GM12878 (cell line): ENCODE measurements around the gene CFHR4. TPM values are rescaled to one million over a fixed set of nuclear protein-coding genes. Genes with fewer than 3 reads are reported as not detected.

Experiments used
- ATAC-seq: fragments of 200-7000 bp; cut with Tn5 transposase; 3 replicates; pipeline ENCODE4 v1.9.1; 2020; ENCODE audit warnings: mild to moderate bottlenecking, moderate library complexity
- BruUV-seq: library from RNA; stranded (reverse); fragments of 400-500 nt; replicated peaks from 2 replicates; lab custom pipeline; 2021; lab: Mats Ljungman, UMichigan
- CTCF ChIA-PET: fragments of 300-600 bp; sonication (Branson Sonifier 250); formaldehyde crosslinking; extraction: SDS; loops from one replicate; lab custom pipeline; 2021; ENCODE audit warnings: inconsistent platforms; lab: Yijun Ruan, JAX
- POLR2A ChIA-PET: fragments of 350-600 bp; formaldehyde crosslinking; extraction: SDS; loops from one replicate; lab custom pipeline; 2021; ENCODE audit warnings: inconsistent platforms; lab: Charles Lee
- RAD21 ChIA-PET: fragments of 300-600 bp; sonication (Branson Sonifier 250); formaldehyde crosslinking; loops from one replicate; lab custom pipeline; 2023; ENCODE audit warnings: antibody characterized with exemption; ENCODE audit not compliant: unreplicated experiment; lab: Charles Lee
- SMC1A ChIA-PET: fragments of 300-600 bp; sonication (Branson Sonifier 250); formaldehyde crosslinking; loops from one replicate; lab custom pipeline; 2023; ENCODE audit not compliant: unreplicated experiment, uncharacterized antibody; lab: Charles Lee
- DNase-seq: peaks from one replicate; pipeline ENCODE4 v3.0.0-alpha.2; 2011; ENCODE audit warnings: low read depth, low spot score
- FAIRE-seq: peaks from 3 replicates; lab custom pipeline; 2011; peaks lifted over from hg19 to GRCh38; lab: Jason Lieb, UNC
- H2AFZ ChIP-seq: 2 replicates; pipeline ENCODE4 v1.6.0; 2011; ENCODE audit warnings: low read depth, low read length, control low read depth; ENCODE audit not compliant: control insufficient read depth
- H3K27ac ChIP-seq: 2 replicates; pipeline ENCODE4 v1.5.1; 2011; ENCODE audit warnings: control low read depth; ENCODE audit not compliant: control insufficient read depth, insufficient read depth
- H3K27me3 ChIP-seq, 2 experiments: replicated peaks in 1 of 2; 2 replicates each; pipeline versions ENCODE4 v1.6.0 to v1.6.1; 2011; ENCODE audit warnings: low read length in 1 of 2; ENCODE audit not compliant: control insufficient read depth in 2 of 2, insufficient read depth in 2 of 2
- H3K36me3 ChIP-seq, 2 experiments: 2 replicates each; pipeline ENCODE4 v1.5.1; 2011; ENCODE audit warnings: low read length in 1 of 2; ENCODE audit not compliant: control insufficient read depth in 2 of 2, insufficient read depth in 2 of 2
- H3K4me1 ChIP-seq: 2 replicates; pipeline ENCODE4 v1.6.1; 2011; ENCODE audit warnings: mild to moderate bottlenecking, low read length, moderate library complexity, mixed read lengths; ENCODE audit not compliant: control insufficient read depth, insufficient read depth
- H3K4me2 ChIP-seq: 2 replicates; pipeline ENCODE4 v1.6.0; 2011; ENCODE audit warnings: control low read depth; ENCODE audit not compliant: control insufficient read depth, insufficient read depth
- H3K4me3 ChIP-seq: fragments of 200-600 bp; sonication (generic); 2 replicates; pipeline ENCODE4 v1.5.1; 2016
- H3K79me2 ChIP-seq: 2 replicates; pipeline ENCODE4 v1.6.0; 2011; ENCODE audit warnings: low read length; ENCODE audit not compliant: control insufficient read depth, insufficient read depth
- H3K9ac ChIP-seq: 2 replicates; pipeline ENCODE4 v1.8.0; 2011; ENCODE audit warnings: low read length, control low read depth, mixed read lengths; ENCODE audit not compliant: control insufficient read depth, insufficient read depth
- H3K9me3 ChIP-seq: replicated peaks from 3 replicates; pipeline ENCODE4 v1.5.1; 2011; ENCODE audit warnings: mild to moderate bottlenecking, low read length; ENCODE audit not compliant: control insufficient read depth, insufficient read depth
- H4K20me1 ChIP-seq: 2 replicates; pipeline ENCODE4 v1.6.0; 2011; ENCODE audit not compliant: control insufficient read depth, insufficient read depth
- HCFC1 ChIP-seq: fragments of 150-350 bp; IDR thresholded peaks from 2 replicates; pipeline ENCODE4 v1.6.1; 2014; ENCODE audit warnings: low read length
- HDGF ChIP-seq: fragments of 450-650 bp; IDR thresholded peaks from 2 replicates; pipeline ENCODE4 v1.6.1; 2016; ENCODE audit warnings: antibody characterized with exemption
- NFYB ChIP-seq: IDR thresholded peaks from 2 replicates; pipeline ENCODE4 v1.6.1; 2011; ENCODE audit warnings: low read depth, mild to moderate bottlenecking, low read length, improper control_type of control experiment, moderate library complexity; ENCODE audit not compliant: insufficient read depth
- PML ChIP-seq: IDR thresholded peaks from 2 replicates; pipeline ENCODE4 v1.6.1; 2012; ENCODE audit warnings: low read length, inconsistent platforms
- RBBP5 ChIP-seq: fragments of 200-600 bp; sonication (generic); conservative IDR thresholded peaks from 2 replicates; pipeline ENCODE4 v1.6.1; 2016
- SMC3 ChIP-seq: IDR thresholded peaks from 2 replicates; pipeline ENCODE4 v1.6.1; 2011; ENCODE audit warnings: low read length, improper control_type of control experiment, borderline replicate concordance
- TBL1XR1 ChIP-seq: IDR thresholded peaks from 2 replicates; pipeline ENCODE4 v1.6.1; 2012; ENCODE audit warnings: low read depth, low read length, improper control_type of control experiment
- ZNF217 ChIP-seq: fragments of 450-650 bp; IDR thresholded peaks from 2 replicates; pipeline ENCODE4 v1.6.1; 2017; ENCODE audit warnings: antibody characterized with exemption, mild to moderate bottlenecking
- WGBS: methylation state at CpG from one replicate; pipeline ENCODE4 v1.1.6; 2016; ENCODE audit warnings: low lambda C conversion rate; ENCODE audit not compliant: insufficient replicate concordance, insufficient coverage; ENCODE audit errors: missing lambda C conversion rate; 5-methylcytosine and 5-hydroxymethylcytosine counted together
- in situ Hi-C: fragments of 300-500 bp; cut with MboI; formaldehyde crosslinking; loops from 9 replicates; pipeline ENCODE4 v1.14.3; 2018; ENCODE audit warnings: mixed read lengths
- intact Hi-C: fragments of 100-400 bp; cut with micrococcal nuclease; formaldehyde crosslinking; loops from one replicate; pipeline ENCODE4 v1.14.2; 2022; ENCODE audit not compliant: unreplicated experiment
- polyA plus RNA-seq, 11 experiments: library from polyadenylated mRNA; depleted of rRNA in 4 of 11; unstranded in 6 of 11; stranded (reverse) in 5 of 11; fragments of >200 nt; fragmentation: Nextera tagmentation in 4 of 11; fragmentation: Illumina TruSeq in 1 of 11; extraction: Ambion mirVana in 4 of 11; extraction: Trizol in 1 of 11; gene quantifications; 1 replicate in 1 of 11; 2 replicates in 10 of 11; pipeline versions ENCODE4 v1.2.1 to v1.2.3, GENCODE V29; 2011 to 2016; ENCODE audit warnings: inconsistent platforms in 2 of 11, missing spikeins in 2 of 11, low read depth in 1 of 11
- total RNA-seq, 4 experiments: library from RNA; depleted of rRNA in 3 of 4; stranded (reverse); fragments of >200 nt in 3 of 4; fragmentation: Illumina TruSeq in 1 of 4; extraction: Trizol in 1 of 4; gene quantifications; 2 replicates each; pipeline versions ENCODE4 v1.2.1 to v1.2.3, GENCODE V29; 2013 to 2021
- TF ChIP-seq, protein P1 (sequence below): fragments of 450-650 bp; conservative IDR thresholded peaks from 2 replicates; pipeline ENCODE4 v1.6.1; 2017; ENCODE audit warnings: mild to moderate bottlenecking, moderate library complexity

The CFHR4 gene
- total and polyA plus RNA-seq, 10 of the 15 experiments (the other 5 are each of a cell fraction or from before 2014, with no cell fraction given) = not detected

DNA sequence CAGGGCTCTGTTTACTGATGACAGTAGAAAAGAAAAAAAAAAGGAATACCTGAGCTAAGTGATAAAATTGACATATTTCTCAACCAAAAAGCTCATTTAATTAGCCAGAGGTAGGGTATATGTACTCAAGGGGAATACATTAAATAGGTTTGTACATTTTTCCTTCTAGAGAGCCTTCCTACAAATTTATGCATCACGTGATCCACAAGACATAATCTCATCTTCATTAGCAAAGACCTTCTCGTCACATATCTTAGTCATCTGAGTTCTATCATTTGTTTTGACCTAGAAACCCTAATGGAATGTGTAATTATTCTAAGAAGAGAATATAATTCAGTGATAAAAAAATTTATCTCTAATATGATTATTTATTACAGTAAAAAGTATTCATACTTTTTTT lies 30.7 kb upstream of the CFHR4 start:
- FAIRE-seq (no peak), ATAC-seq (no peak), DNase-seq (no peak)
- Histone ChIP-seq H3K4me2 (no peak overlapping the region), H3K4me1 (no peaks in the 10 kb centered on the region), H3K4me3 (no peak overlapping the region), H3K9me3 (no peaks in the 10 kb centered on the region), H2AFZ (no peak overlapping the region), H3K36me3 (no peaks in the 10 kb centered on the region), H3K27me3 (no peaks in the 10 kb centered on the region), H4K20me1 (no peaks in the 10 kb centered on the region), H3K27ac (no peak overlapping the region), H3K9ac (no peak overlapping the region), H3K79me2 (no peaks in the 10 kb centered on the region)
- 0% methylated on average over 2 of the region's 2 CpGs for WGBS
- POLR2A ChIA-PET = no interaction called here
- CTCF ChIA-PET = no interaction called here
- RAD21 ChIA-PET = no interaction called here
- SMC1A ChIA-PET = no interaction called here
- BruUV-seq = no TSS peak
- in situ Hi-C loops (no loop called here), intact Hi-C loops (no loop called here)
- TF ChIP-seq, protein P1, sequence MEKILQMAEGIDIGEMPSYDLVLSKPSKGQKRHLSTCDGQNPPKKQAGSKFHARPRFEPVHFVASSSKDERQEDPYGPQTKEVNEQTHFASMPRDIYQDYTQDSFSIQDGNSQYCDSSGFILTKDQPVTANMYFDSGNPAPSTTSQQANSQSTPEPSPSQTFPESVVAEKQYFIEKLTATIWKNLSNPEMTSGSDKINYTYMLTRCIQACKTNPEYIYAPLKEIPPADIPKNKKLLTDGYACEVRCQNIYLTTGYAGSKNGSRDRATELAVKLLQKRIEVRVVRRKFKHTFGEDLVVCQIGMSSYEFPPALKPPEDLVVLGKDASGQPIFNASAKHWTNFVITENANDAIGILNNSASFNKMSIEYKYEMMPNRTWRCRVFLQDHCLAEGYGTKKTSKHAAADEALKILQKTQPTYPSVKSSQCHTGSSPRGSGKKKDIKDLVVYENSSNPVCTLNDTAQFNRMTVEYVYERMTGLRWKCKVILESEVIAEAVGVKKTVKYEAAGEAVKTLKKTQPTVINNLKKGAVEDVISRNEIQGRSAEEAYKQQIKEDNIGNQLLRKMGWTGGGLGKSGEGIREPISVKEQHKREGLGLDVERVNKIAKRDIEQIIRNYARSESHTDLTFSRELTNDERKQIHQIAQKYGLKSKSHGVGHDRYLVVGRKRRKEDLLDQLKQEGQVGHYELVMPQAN = no peak
- TF ChIP-seq HCFC1 (no peak), TBL1XR1 (no peak), SMC3 (no peak), PML (no peak), ZNF217 (no peak), RBBP5 (no peak), HDGF (no peak), NFYB (no peak)
